Activated CD8-positive, alpha-beta T cell treated with anti-CD3 and anti-CD28 coated beads for 36 hours (primary cell): ENCODE measurements around the gene CHAC1. TPM values are rescaled to one million over a fixed set of nuclear protein-coding genes. Genes with fewer than 3 reads are reported as not detected.
A peak's percentile ranks its signal among the peaks of the same experiment; 100 is the strongest.

Experiments used
- ATAC-seq: fragments of 200-7000 bp; cut with Tn5 transposase; one replicate; pipeline ENCODE4 v1.10.0; 2021; ENCODE audit warnings: mild to moderate bottlenecking, moderate library complexity
- CTCF ChIA-PET: fragments of 350-600 bp; sonication (Branson Sonifier 250); formaldehyde crosslinking; loops from one replicate; lab custom pipeline; 2021; ENCODE audit warnings: antibody characterized with exemption; lab: Charles Lee
- POLR2A ChIA-PET: fragments of 350-600 bp; sonication (Branson Sonifier 250); formaldehyde crosslinking; loops from one replicate; lab custom pipeline; 2021; ENCODE audit warnings: antibody characterized with exemption; lab: Charles Lee
- DNase-seq: peaks from one replicate; pipeline ENCODE4 v3.0.0-alpha.2; 2020
- H3K27ac Mint-ChIP-seq: one replicate; pipeline ENCODE4 v1.8.0; 2021; ENCODE audit warnings: mild to moderate bottlenecking, mixed read lengths
- H3K27me3 Mint-ChIP-seq: one replicate; pipeline ENCODE4 v1.8.0; 2021; ENCODE audit warnings: mixed read lengths
- H3K36me3 Mint-ChIP-seq: one replicate; pipeline ENCODE4 v1.8.0; 2021; ENCODE audit warnings: low read depth, mixed read lengths
- H3K4me1 Mint-ChIP-seq: one replicate; pipeline ENCODE4 v1.8.0; 2021; ENCODE audit warnings: low read depth, mixed read lengths
- H3K4me3 Mint-ChIP-seq: one replicate; pipeline ENCODE4 v1.8.0; 2021; ENCODE audit warnings: mild to moderate bottlenecking, moderate library complexity, mixed read lengths
- H3K9me3 Mint-ChIP-seq: one replicate; pipeline ENCODE4 v1.8.0; 2021; ENCODE audit warnings: mixed read lengths
- intact Hi-C: fragments of 100-400 bp; cut with micrococcal nuclease; formaldehyde crosslinking; loops from one replicate; pipeline ENCODE4 v1.10.0; 2022
- total RNA-seq, 2 experiments: library from RNA; stranded (reverse); gene quantifications; one replicate each; pipeline ENCODE4 v1.2.3, GENCODE V29; 2021
- TF ChIP-seq, protein P1 (sequence below): fragments of 200-600 bp; IDR thresholded peaks from one replicate; pipeline ENCODE4 v1.8.0; 2022; ENCODE audit warnings: antibody characterized with exemption, mild to moderate bottlenecking

Gene CHAC1
- total RNA-seq, 2 experiments from 2014 or later, result 21.9 to 22.6 TPM

DNA sequence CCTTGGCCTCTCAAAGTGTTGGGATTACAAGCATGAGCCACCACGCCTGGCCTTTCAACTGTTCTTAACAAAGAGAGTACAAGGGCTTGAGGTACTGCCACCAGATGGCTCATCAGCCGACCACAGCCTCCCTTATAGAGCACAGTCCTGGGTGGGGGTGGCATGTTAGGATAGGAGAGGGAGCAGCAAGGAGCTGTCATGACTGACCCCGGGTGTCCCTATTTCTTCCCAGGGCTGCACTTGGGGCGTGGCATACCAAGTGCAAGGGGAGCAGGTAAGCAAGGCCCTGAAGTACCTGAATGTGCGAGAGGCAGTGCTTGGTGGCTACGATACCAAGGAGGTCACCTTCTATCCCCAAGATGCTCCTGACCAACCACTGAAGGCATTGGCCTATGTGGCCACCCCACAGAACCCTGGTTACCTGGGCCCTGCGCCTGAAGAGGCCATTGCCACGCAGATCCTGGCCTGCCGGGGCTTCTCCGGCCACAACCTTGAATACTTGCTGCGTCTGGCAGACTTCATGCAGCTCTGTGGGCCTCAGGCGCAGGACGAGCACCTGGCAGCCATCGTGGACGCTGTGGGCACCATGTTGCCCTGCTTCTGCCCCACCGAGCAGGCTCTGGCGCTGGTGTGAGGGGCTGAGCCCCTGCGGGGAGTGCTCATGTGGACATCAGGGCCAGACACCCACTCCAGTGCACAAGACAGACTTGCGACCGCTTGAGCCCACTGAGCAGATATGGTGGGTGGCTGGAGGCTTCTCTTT lies 2.1 kb downstream of the CHAC1 start:
- Mint-ChIP-seq H3K36me3 (peaks cover 37% of the 10 kb centered on the region), H3K27me3 (no peaks in the 10 kb centered on the region), H3K9me3 (no peaks in the 10 kb centered on the region), H3K4me1 (peaks cover 28% of the 10 kb centered on the region), H3K27ac (no peak overlapping the region), H3K4me3 (peak overlapping the region; percentile 94)
- DNase-seq (no peak), ATAC-seq (no peak)
- intact Hi-C loops, result loop anchor here (10.0 kb wide), 1 partner anchor 51 kb away; no protein-coding TSS in a partner anchor
- CTCF ChIA-PET, result interaction anchor here (0.9 to 7.5 kb wide), 5 partner anchors 14 to 276 kb away, joined by 3 to 73 read pairs (median 4); partner anchors contain the start of genes CHP1 and EXD1
- POLR2A ChIA-PET, result interaction anchor here (1.4 to 6.1 kb wide), 3 partner anchors 13 to 52 kb away, joined by 3 to 67 read pairs (median 4); no protein-coding TSS in a partner anchor
- TF ChIP-seq, protein P1, sequence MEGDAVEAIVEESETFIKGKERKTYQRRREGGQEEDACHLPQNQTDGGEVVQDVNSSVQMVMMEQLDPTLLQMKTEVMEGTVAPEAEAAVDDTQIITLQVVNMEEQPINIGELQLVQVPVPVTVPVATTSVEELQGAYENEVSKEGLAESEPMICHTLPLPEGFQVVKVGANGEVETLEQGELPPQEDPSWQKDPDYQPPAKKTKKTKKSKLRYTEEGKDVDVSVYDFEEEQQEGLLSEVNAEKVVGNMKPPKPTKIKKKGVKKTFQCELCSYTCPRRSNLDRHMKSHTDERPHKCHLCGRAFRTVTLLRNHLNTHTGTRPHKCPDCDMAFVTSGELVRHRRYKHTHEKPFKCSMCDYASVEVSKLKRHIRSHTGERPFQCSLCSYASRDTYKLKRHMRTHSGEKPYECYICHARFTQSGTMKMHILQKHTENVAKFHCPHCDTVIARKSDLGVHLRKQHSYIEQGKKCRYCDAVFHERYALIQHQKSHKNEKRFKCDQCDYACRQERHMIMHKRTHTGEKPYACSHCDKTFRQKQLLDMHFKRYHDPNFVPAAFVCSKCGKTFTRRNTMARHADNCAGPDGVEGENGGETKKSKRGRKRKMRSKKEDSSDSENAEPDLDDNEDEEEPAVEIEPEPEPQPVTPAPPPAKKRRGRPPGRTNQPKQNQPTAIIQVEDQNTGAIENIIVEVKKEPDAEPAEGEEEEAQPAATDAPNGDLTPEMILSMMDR, result no peak

DNA sequence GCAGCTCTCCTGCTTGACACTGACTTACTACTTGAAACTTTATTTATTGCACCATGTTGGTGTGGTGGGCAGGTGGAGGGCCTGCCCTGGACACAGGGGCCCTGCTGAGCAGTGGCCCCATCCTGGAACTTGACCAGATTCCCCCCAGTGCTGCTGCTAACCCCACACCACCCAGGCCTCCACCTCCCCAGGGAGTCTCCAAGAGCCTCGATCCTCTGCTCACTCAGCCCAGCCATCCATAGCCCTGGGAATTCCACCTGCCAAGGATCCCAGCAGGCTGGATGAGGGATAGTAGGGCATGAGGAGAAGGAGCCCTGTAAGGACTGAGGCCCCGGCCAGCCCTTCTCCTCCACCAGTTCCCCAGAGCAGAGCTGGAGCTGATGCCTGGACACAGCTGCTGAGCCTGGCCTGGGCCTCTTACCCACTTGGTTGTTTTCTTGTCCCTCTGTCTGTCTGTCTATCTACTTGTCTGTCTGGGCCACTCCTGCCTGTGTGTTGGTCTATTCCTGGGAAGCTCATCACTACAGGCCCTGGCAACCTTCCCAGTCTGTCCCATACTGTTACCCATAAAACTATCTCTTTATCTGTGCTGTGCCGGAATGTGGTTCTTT lies 2.8 kb downstream of the CHAC1 start:
- Mint-ChIP-seq H3K4me3 (peak overlapping the region; percentile 55), H3K4me1 (peaks cover 28% of the 10 kb centered on the region), H3K27me3 (no peaks in the 10 kb centered on the region), H3K36me3 (peaks cover 37% of the 10 kb centered on the region), H3K9me3 (no peaks in the 10 kb centered on the region), H3K27ac (no peak overlapping the region)
- CTCF ChIA-PET, result interaction anchor here (1.0 to 7.5 kb wide), 3 partner anchors 14 to 61 kb away, joined by 3 to 73 read pairs (median 4); partner anchors contain the start of gene VPS18
- no peak for DNase-seq
- POLR2A ChIA-PET, result interaction anchor here (0.7 to 6.1 kb wide), 5 partner anchors 14 to 570 kb away, joined by 3 to 67 read pairs (median 7); no protein-coding TSS in a partner anchor
- ATAC-seq, result no peak
- intact Hi-C loops, result loop anchor here (10.0 kb wide), 1 partner anchor 51 kb away; no protein-coding TSS in a partner anchor
- TF ChIP-seq, protein P1, result no peak

DNA sequence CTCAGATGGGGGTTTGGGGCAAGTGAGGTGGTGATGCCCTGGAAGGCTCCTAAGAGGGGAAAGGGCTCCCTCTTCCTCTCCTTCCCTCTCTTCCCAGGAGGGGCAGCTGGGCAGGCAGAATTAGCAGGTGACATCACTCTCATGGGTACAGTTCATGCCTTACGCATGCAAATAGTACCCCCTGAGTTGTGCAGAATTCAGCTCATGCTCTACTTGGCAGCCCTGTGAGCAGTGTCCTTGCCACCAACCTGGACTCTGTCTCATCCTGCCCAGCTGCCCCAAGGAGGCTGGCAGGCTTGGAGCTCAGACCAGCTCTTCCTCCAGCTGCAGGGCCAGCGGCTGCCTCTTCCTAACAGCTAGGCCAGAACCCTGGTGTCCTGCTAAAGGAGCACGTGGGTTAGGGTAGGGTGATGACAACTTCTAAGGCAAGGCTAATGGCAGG lies 3.3 kb downstream of the CHAC1 start:
- H3K9me3 Mint-ChIP-seq, result no peaks in the 10 kb centered on the region
- ChIA-PET POLR2A (interaction anchor here (0.7 to 6.1 kb wide), 5 partner anchors 14 to 570 kb away, joined by 3 to 67 read pairs (median 7); no protein-coding TSS in a partner anchor), CTCF (interaction anchor here (1.0 to 7.5 kb wide), 3 partner anchors 15 to 62 kb away, joined by 3 to 73 read pairs (median 4); partner anchors contain the start of gene VPS18)
- H3K4me1 Mint-ChIP-seq, result peaks cover 27% of the 10 kb centered on the region
- DNase-seq (no peak), ATAC-seq (no peak)
- peaks cover 37% of the 10 kb centered on the region for H3K36me3 Mint-ChIP-seq
- H3K27ac Mint-ChIP-seq, result no peak overlapping the region
- TF ChIP-seq, protein P1, result no peak
- peak overlapping the region; percentile 55 for H3K4me3 Mint-ChIP-seq
- H3K27me3 Mint-ChIP-seq, result no peaks in the 10 kb centered on the region
- intact Hi-C loops, result loop anchor here (10.0 kb wide), 1 partner anchor 52 kb away; no protein-coding TSS in a partner anchor

DNA sequence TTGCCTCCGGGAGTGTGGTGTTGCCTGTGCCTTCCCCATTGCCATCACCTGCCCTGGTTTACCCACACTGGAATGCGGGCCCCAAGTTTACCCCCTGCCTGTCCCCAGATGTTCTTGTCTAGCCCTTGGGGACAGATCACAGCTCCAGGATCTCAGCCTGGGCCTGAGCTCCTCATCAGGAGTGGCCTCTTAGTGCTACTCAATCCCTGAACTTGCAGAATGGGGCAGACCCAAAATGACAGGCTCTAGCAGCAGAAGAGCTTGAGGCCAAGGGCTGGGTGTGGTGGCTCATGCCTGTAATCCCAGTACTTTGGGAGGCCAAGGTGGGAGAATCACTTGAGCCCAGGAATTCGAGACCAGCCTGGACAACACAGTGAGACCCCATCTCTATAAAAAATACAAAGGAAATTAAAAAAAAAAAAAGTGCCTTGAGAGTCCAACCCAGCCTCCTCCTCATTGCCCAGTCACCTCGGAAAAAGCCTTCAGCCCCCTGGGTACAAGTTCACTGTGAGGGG lies 3.8 kb downstream of the CHAC1 start:
- intact Hi-C loops, result loop anchor here (10.0 kb wide), 1 partner anchor 52 kb away; no protein-coding TSS in a partner anchor
- Mint-ChIP-seq H3K9me3 (no peaks in the 10 kb centered on the region), H3K4me3 (no peak overlapping the region), H3K4me1 (peaks cover 23% of the 10 kb centered on the region), H3K36me3 (peaks cover 33% of the 10 kb centered on the region), H3K27ac (no peak overlapping the region), H3K27me3 (no peaks in the 10 kb centered on the region)
- ChIA-PET CTCF (interaction anchor here (1.1 to 7.5 kb wide), 3 partner anchors 15 to 62 kb away, joined by 3 to 73 read pairs (median 4); partner anchors contain the start of gene VPS18), POLR2A (interaction anchor here (0.9 to 6.1 kb wide), 4 partner anchors 15 to 42 kb away, joined by 3 to 67 read pairs (median 7); no protein-coding TSS in a partner anchor)
- DNase-seq (no peak), ATAC-seq (no peak)
- TF ChIP-seq, protein P1, result no peak
